Measurements from ENCODE around the gene BBS2. TPM values are rescaled to one million over a fixed set of nuclear protein-coding genes. Genes with fewer than 3 reads are reported as not detected.

The BBS2 gene
- total RNA-seq, 2 donors from 2014 or later, result 35.3 to 52.6 TPM

GRCh38 chr16:56438038-56438437, 81.8 kb downstream of the BBS2 start:
- H3K36me3 Mint-ChIP-seq (ENCODE audit: low read depth), result peaks cover 63% of the 10 kb centered on the region
- H3K9me3 Mint-ChIP-seq, result no peaks in the 10 kb centered on the region
- H3K9me3 ChIP-seq (ENCODE audit: control insufficient read depth, low read length), result no peaks in the 10 kb centered on the region
- H3K4me1 ChIP-seq (ENCODE audit: control insufficient read depth, insufficient read depth, low read length), result no peaks in the 10 kb centered on the region
- peaks cover 2% of the 10 kb centered on the region for H3K27me3 Mint-ChIP-seq (ENCODE audit: insufficient read depth)
- no peak for TF ChIP-seq CTCF (conservative IDR thresholded peaks at IDR 0.05)
- H3K27me3 ChIP-seq (ENCODE audit: control insufficient read depth, insufficient read depth, low read length, poor library complexity, severe bottlenecking), result no peaks in the 10 kb centered on the region
- no peak overlapping the region for H3K4me3 Mint-ChIP-seq
- DNase-seq, result no peak
- no peak overlapping the region for H3K4me3 ChIP-seq (ENCODE audit: low read length)
- H3K36me3 ChIP-seq (ENCODE audit: control insufficient read depth, insufficient read depth, low read length), result peaks cover 72% of the 10 kb centered on the region
- H3K4me1 Mint-ChIP-seq, result peaks cover 16% of the 10 kb centered on the region
- WGBS, 2 experiments (ENCODE audit: insufficient coverage in 1 of 2, insufficient read length in 1 of 2), result 100% methylated on average over 1 of the region's 1 CpG
- no peak overlapping the region for H3K27ac ChIP-seq (ENCODE audit: low read depth, low read length)
- H3K27ac Mint-ChIP-seq, result no peak overlapping the region
- H3K9ac ChIP-seq (ENCODE audit: extremely low read depth, low read length, poor library complexity, severe bottlenecking), result no peak overlapping the region

- no peaks in the 10 kb centered on the region for H3K9me3 ChIP-seq (ENCODE audit: control insufficient read depth, low read length)
- no peak overlapping the region for H3K4me3 Mint-ChIP-seq
- H3K27ac Mint-ChIP-seq, result no peak overlapping the region
- H3K36me3 Mint-ChIP-seq (ENCODE audit: low read depth), result peaks cover 48% of the 10 kb centered on the region
- DNase-seq, result no peak
- TF ChIP-seq CTCF (conservative IDR thresholded peaks at IDR 0.05), result no peak
- H3K9ac ChIP-seq (ENCODE audit: extremely low read depth, low read length, poor library complexity, severe bottlenecking), result no peak overlapping the region
- H3K36me3 ChIP-seq (ENCODE audit: control insufficient read depth, insufficient read depth, low read length), result peaks cover 75% of the 10 kb centered on the region
- no peak overlapping the region for H3K27ac ChIP-seq (ENCODE audit: low read depth, low read length)
- no peak overlapping the region for H3K4me3 ChIP-seq (ENCODE audit: low read length)
- peaks cover 2% of the 10 kb centered on the region for H3K27me3 Mint-ChIP-seq (ENCODE audit: insufficient read depth)
- peaks cover 16% of the 10 kb centered on the region for H3K4me1 Mint-ChIP-seq
- no peaks in the 10 kb centered on the region for H3K9me3 Mint-ChIP-seq
- no peaks in the 10 kb centered on the region for H3K4me1 ChIP-seq (ENCODE audit: control insufficient read depth, insufficient read depth, low read length)
- H3K27me3 ChIP-seq (ENCODE audit: control insufficient read depth, insufficient read depth, low read length, poor library complexity, severe bottlenecking), result no peaks in the 10 kb centered on the region
Observed at GRCh38 chr16:56436258-56436657, 83.6 kb downstream of the BBS2 start.

Other genes with a start within 250 kb of the BBS2 start
- 10 to 100 TPM; 77.0 to 81.6 TPM for gene AMFR, start 94.5 kb downstream of the BBS2 start, total RNA-seq
- gene NUDT21, start 68.7 kb downstream of the BBS2 start, total RNA-seq, result 100 to 1,000 TPM; 177 to 185 TPM
- gene OGFOD1, start 68.5 kb downstream of the BBS2 start, total RNA-seq, result 10 to 100 TPM; 54.3 to 55.1 TPM
- not detected for gene MT4, start 45.0 kb upstream of the BBS2 start, total RNA-seq
- gene MT3, start 69.5 kb upstream of the BBS2 start, total RNA-seq, result not detected
- gene MT2A, start 88.6 kb upstream of the BBS2 start, total RNA-seq, result 1 to 10 TPM in 1 of 2 donors, not detected in 1; 6.8 TPM
- 1 to 10 TPM in 1 of 2 donors, not detected in 1; 5.5 TPM for gene MT1E, start 105.8 kb upstream of the BBS2 start, total RNA-seq
- gene MT1M, start 112.6 kb upstream of the BBS2 start, total RNA-seq, result not detected
- not detected for gene MT1A, start 118.6 kb upstream of the BBS2 start, total RNA-seq
- not detected for gene MT1B, start 131.9 kb upstream of the BBS2 start, total RNA-seq
- gene MT1F, start 137.9 kb upstream of the BBS2 start, total RNA-seq, result 1 to 10 TPM in 1 of 2 donors, not detected in 1; 3.4 TPM
- 1 to 10 TPM in 1 of 2 donors, not detected in 1; 7.8 TPM for gene MT1G, start 148.0 kb upstream of the BBS2 start, total RNA-seq
- gene MT1H, start 149.8 kb upstream of the BBS2 start, total RNA-seq, result 1 to 10 TPM in 1 of 2 donors, not detected in 1; 1.6 TPM
- 1 to 10 TPM; 1.5 to 8.8 TPM for gene MT1X, start 162.4 kb upstream of the BBS2 start, total RNA-seq
- 100 to 1,000 TPM; 146 to 149 TPM for gene NUP93, start 210.1 kb upstream of the BBS2 start, total RNA-seq